SK-N-SH (cell line): ENCODE data around the gene CDS2. TPM values are rescaled to one million over a fixed set of nuclear protein-coding genes. Genes with fewer than 3 reads are reported as not detected.
A peak's percentile ranks its signal among the peaks of the same experiment; 100 is the strongest.

ENCODE experiments used
- CTCF ChIA-PET: fragments of 300-600, 350-600 bp; formaldehyde crosslinking; extraction: SDS; loops from one replicate; lab custom pipeline; 2021; lab: Yijun Ruan, JAX
- POLR2A ChIA-PET: fragments of 350-600 bp; sonication (Branson Sonifier 250); formaldehyde crosslinking; extraction: SDS; loops from one replicate; lab custom pipeline; 2020; ENCODE audit warnings: antibody characterized with exemption, inconsistent platforms; lab: Yijun Ruan, JAX
- DNase-seq: peaks from one replicate; pipeline ENCODE4 v3.0.0; 2012
- H2AFZ ChIP-seq: fragments of 200-600 bp; sonication (generic); 2 replicates; pipeline ENCODE4 v1.8.1; 2016; ENCODE audit warnings: antibody characterized with exemption, mild to moderate bottlenecking, low read depth
- H3F3A ChIP-seq: fragments of 200-600 bp; sonication (generic); replicated peaks from 2 replicates; pipeline ENCODE3; 2016; ENCODE audit warnings: antibody characterized with exemption, mild to moderate bottlenecking; ENCODE audit not compliant: insufficient read depth
- H3K27ac ChIP-seq, 2 experiments: fragments of 200-500 bp in 1 of 2; fragments of 200-600 bp in 1 of 2; sonication (Bioruptor generic) in 1 of 2; sonication (generic), shearing (Covaris generic) in 1 of 2; 2 replicates each; pipeline versions ENCODE4 v1.5.1 to v1.6.1; 2014 to 2016; ENCODE audit warnings: low read depth in 2 of 2, inconsistent platforms in 1 of 2, low read length in 1 of 2, mild to moderate bottlenecking in 1 of 2, mixed read lengths in 1 of 2
- H3K27me3 ChIP-seq: fragments of 200-600 bp; sonication (generic), shearing (Covaris generic); 2 replicates; pipeline ENCODE4 v1.6.1; 2016; ENCODE audit warnings: mixed run types; ENCODE audit not compliant: insufficient read depth
- H3K36me3 ChIP-seq, 2 experiments: fragments of 200-500 bp in 1 of 2; fragments of 200-600 bp in 1 of 2; sonication (Bioruptor generic) in 1 of 2; sonication (generic) in 1 of 2; replicated peaks in 1 of 2; 2 replicates each; pipeline versions ENCODE3 to v1.5.1; 2014 to 2016; ENCODE audit warnings: low read length in 1 of 2, mild to moderate bottlenecking in 1 of 2; ENCODE audit not compliant: insufficient read depth in 2 of 2, control insufficient read depth in 1 of 2
- H3K4me1 ChIP-seq, 2 experiments: fragments of 200-500 bp in 1 of 2; fragments of 200-600 bp in 1 of 2; sonication (Bioruptor generic) in 1 of 2; sonication (generic), shearing (Covaris generic) in 1 of 2; 2 replicates each; pipeline versions ENCODE4 v1.5.1 to v1.6.1; 2014 to 2016; ENCODE audit warnings: low read depth in 1 of 2, low read length in 1 of 2, mixed run types in 1 of 2; ENCODE audit not compliant: insufficient read depth in 2 of 2, control insufficient read depth in 1 of 2
- H3K4me2 ChIP-seq: fragments of 200-600 bp; sonication (generic), shearing (Covaris generic); 2 replicates; pipeline ENCODE4 v1.6.1; 2017; ENCODE audit warnings: mixed run types
- H3K4me3 ChIP-seq, 2 experiments: fragments of 200-500 bp in 1 of 2; fragments of 200-600 bp in 1 of 2; sonication (Bioruptor generic) in 1 of 2; sonication (generic), shearing (Covaris generic) in 1 of 2; 2 replicates each; pipeline versions ENCODE4 v1.5.1 to v1.8.1; 2014 to 2016; ENCODE audit warnings: low read depth in 2 of 2, inconsistent platforms in 1 of 2, low read length in 1 of 2, mild to moderate bottlenecking in 1 of 2, mixed read lengths in 1 of 2, moderate library complexity in 1 of 2
- H3K79me2 ChIP-seq: fragments of 200-600 bp; sonication (generic); 2 replicates; pipeline ENCODE4 v1.8.1; 2017; ENCODE audit warnings: mild to moderate bottlenecking; ENCODE audit not compliant: insufficient read depth
- H3K9ac ChIP-seq: fragments of 200-600 bp; sonication (generic); 2 replicates; pipeline ENCODE4 v1.6.1; 2017; ENCODE audit warnings: mixed run types
- H3K9me2 ChIP-seq: fragments of 200-600 bp; sonication (generic); 2 replicates; pipeline ENCODE4 v1.6.1; 2017; ENCODE audit warnings: mixed run types
- H3K9me3 ChIP-seq: fragments of 200-600 bp; sonication (generic); 2 replicates; pipeline ENCODE4 v1.6.1; 2017; ENCODE audit warnings: mixed run types, mild to moderate bottlenecking, moderate library complexity
- H4K20me1 ChIP-seq: fragments of 200-600 bp; sonication (generic); 2 replicates; pipeline ENCODE4 v1.6.1; 2017; ENCODE audit warnings: mild to moderate bottlenecking, mixed run types; ENCODE audit not compliant: insufficient read depth
- FOXM1 ChIP-seq: IDR thresholded peaks from 2 replicates; pipeline ENCODE4 v1.4.0; 2012; ENCODE audit warnings: low read depth, mild to moderate bottlenecking
- JUND ChIP-seq: IDR thresholded peaks from 2 replicates; pipeline ENCODE4 v1.4.0; 2012
- MAX ChIP-seq: IDR thresholded peaks from 2 replicates; pipeline ENCODE4 v1.4.0; 2012; ENCODE audit warnings: low read depth
- NFIC ChIP-seq: IDR thresholded peaks from 2 replicates; pipeline ENCODE4 v1.4.0; 2012; ENCODE audit warnings: borderline replicate concordance
- POLR2AphosphoS5 ChIP-seq: IDR thresholded peaks from 2 replicates; pipeline ENCODE4 v1.6.1; 2012; ENCODE audit warnings: low read depth, low read length
- RAD21 ChIP-seq: IDR thresholded peaks from 2 replicates; pipeline ENCODE4 v1.6.1; 2012; ENCODE audit warnings: mild to moderate bottlenecking, low read length
- RFX5 ChIP-seq: IDR thresholded peaks from 2 replicates; pipeline ENCODE4 v1.6.1; 2012; ENCODE audit warnings: mild to moderate bottlenecking, improper control_type of control experiment, low read length
- RXRA ChIP-seq: IDR thresholded peaks from 2 replicates; pipeline ENCODE4 v1.4.0; 2012; ENCODE audit warnings: low read depth, mild to moderate bottlenecking, borderline replicate concordance
- TEAD4 ChIP-seq: IDR thresholded peaks from 2 replicates; pipeline ENCODE4 v1.4.0; 2012; ENCODE audit warnings: mild to moderate bottlenecking, borderline replicate concordance; ENCODE audit not compliant: insufficient read depth
- WGBS: methylation state at CpG from one replicate; pipeline ENCODE4 v1.1.6; 2017; ENCODE audit warnings: low lambda C conversion rate; 5-methylcytosine and 5-hydroxymethylcytosine counted together
- polyA plus RNA-seq, 3 experiments: library from polyadenylated mRNA; depleted of rRNA; stranded (reverse); fragments of >200 nt; gene quantifications; 2 replicates each; pipeline ENCODE4 v1.2.3, GENCODE V29; 2012

Gene CDS2
- polyA plus RNA-seq, 1 of the 3 experiments (the other 2 are of a cell fraction): 13.9 TPM

DNA sequence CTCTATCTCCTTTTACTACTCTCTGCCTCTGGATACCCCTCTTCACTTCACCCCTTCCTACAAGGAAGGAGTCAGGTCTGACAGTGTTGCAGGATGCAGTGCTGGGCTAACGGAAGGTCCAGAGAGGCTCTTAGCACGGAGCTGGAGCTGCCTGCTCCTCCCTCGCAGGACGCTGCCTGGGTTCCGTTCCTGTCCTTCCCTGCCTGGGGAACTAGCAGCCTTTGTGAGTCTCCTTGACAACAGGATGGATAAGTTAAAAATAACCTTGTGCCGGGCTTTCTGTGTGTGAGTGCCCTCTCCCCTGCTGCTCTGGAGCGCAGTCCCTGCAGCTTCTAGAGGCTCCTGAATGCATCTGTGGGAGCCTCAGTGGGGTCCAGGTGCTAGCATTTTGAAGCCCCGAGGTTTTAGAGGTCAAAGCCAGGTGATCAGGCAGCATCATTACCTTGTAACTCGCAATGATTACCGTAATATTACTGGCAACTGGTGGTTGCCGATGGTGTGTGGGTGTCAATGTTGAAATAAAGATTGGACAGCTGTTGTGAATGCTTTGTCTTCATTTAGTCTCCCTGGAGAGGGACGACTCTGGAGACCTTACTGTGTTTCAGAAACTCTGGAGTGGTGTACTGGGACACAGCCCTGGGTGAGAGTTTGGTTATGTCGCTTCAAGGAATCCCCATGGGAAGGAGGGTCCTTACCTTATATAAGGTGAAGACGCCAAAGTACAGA lies 44.4 kb downstream of the CDS2 start:
- ChIA-PET CTCF (interaction anchor here (1.4 to 2.8 kb wide), 3 partner anchors 14 to 45 kb away, joined by 3 to 12 read pairs (median 10); partner anchors contain the start of gene CDS2), POLR2A (interaction anchor here (1.1 kb wide), 1 partner anchor 11 kb away, joined by 3 read pairs; no protein-coding TSS in a partner anchor)
- Histone ChIP-seq H3K27me3 (no peaks in the 10 kb centered on the region), H3K27ac (peak overlapping the region in 1 of 2 experiments; percentile 80; a peak in 2 of 4 replicates), H3K36me3 (peaks cover 3 to 9% of the 10 kb centered on the region in 2 experiments), H3K4me3 (no peak overlapping the region), H3K9me3 (no peaks in the 10 kb centered on the region), H3K4me2 (no peak overlapping the region), H3K9me2 (no peaks in the 10 kb centered on the region), H3K9ac (no peak overlapping the region), H3F3A (no peaks in the 10 kb centered on the region), H3K79me2 (peaks cover 34% of the 10 kb centered on the region), H3K4me1 (peaks cover 17 to 37% of the 10 kb centered on the region in 2 experiments; a peak in 3 of 4 replicates), H2AFZ (no peak overlapping the region), H4K20me1 (peaks cover 19% of the 10 kb centered on the region)
- 91% methylated on average over 14 of the region's 14 CpGs for WGBS
- DNase-seq: no peak
- TF ChIP-seq JUND (no peak), RAD21 (no peak), RXRA (no peak), POLR2AphosphoS5 (no peak)

- Histone ChIP-seq H3K27me3 (no peaks in the 10 kb centered on the region), H3K27ac (peak overlapping the region in 1 of 2 experiments; percentile 80; a peak in 2 of 4 replicates), H3F3A (no peaks in the 10 kb centered on the region), H3K79me2 (peaks cover 34% of the 10 kb centered on the region), H3K9me2 (no peaks in the 10 kb centered on the region), H3K9ac (no peak overlapping the region), H3K36me3 (peaks cover 6 to 10% of the 10 kb centered on the region in 2 experiments), H3K4me2 (no peak overlapping the region), H3K4me3 (no peak overlapping the region), H3K9me3 (no peaks in the 10 kb centered on the region), H3K4me1 (peaks cover 17 to 37% of the 10 kb centered on the region in 2 experiments; a peak in 3 of 4 replicates), H2AFZ (no peak overlapping the region), H4K20me1 (peaks cover 19% of the 10 kb centered on the region)
- ChIA-PET CTCF (interaction anchor here (2.5 to 2.8 kb wide), 2 partner anchors 20 to 45 kb away, joined by 10 to 12 read pairs; partner anchors contain the start of gene CDS2), POLR2A (interaction anchor here (1.1 kb wide), 1 partner anchor 11 kb away, joined by 3 read pairs; no protein-coding TSS in a partner anchor)
- TF ChIP-seq FOXM1: no peak
- no peak for TF ChIP-seq JUND
- TF ChIP-seq MAX: no peak
- TF ChIP-seq RFX5: 0 out of 2 replicates have a peak, but pooled peaks have one; percentile 35
- TF ChIP-seq POLR2AphosphoS5: no peak
- 89% methylated on average over 4 of the region's 4 CpGs for WGBS
- DNase-seq: no peak
These were observed 45.0 kb downstream of the CDS2 start for GRCh38 chr20:5171790-5172164.

GRCh38 chr20:5172167-5172601 lies 45.4 kb downstream of the CDS2 start:
- ChIA-PET POLR2A (no interaction called here), CTCF (interaction anchor here (2.5 to 2.8 kb wide), 2 partner anchors 20 to 46 kb away, joined by 10 to 12 read pairs; partner anchors contain the start of gene CDS2)
- H3K36me3 ChIP-seq: peaks cover 6 to 14% of the 10 kb centered on the region in 2 experiments
- 85% methylated on average over 8 of the region's 8 CpGs for WGBS
- H3F3A ChIP-seq: no peaks in the 10 kb centered on the region
- H4K20me1 ChIP-seq: peaks cover 19% of the 10 kb centered on the region
- no peaks in the 10 kb centered on the region for H3K9me3 ChIP-seq
- no peaks in the 10 kb centered on the region for H3K9me2 ChIP-seq
- H3K4me3 ChIP-seq: no peak overlapping the region
- no peak for DNase-seq
- no peak for TF ChIP-seq NFIC
- no peak for TF ChIP-seq TEAD4
- H3K27ac ChIP-seq: peak overlapping the region in 1 of 2 experiments; percentile 80; a peak in 2 of 4 replicates
- H3K9ac ChIP-seq: no peak overlapping the region
- no peak overlapping the region for H2AFZ ChIP-seq
- no peak overlapping the region for H3K4me2 ChIP-seq
- no peaks in the 10 kb centered on the region for H3K27me3 ChIP-seq
- H3K4me1 ChIP-seq: peaks cover 17 to 37% of the 10 kb centered on the region in 2 experiments; a peak in 3 of 4 replicates
- H3K79me2 ChIP-seq: peaks cover 34% of the 10 kb centered on the region
